OCI-LY1 (cell line): ENCODE results near the gene RBKS.

ENCODE experiments used
- H2AFZ ChIP-seq: fragments of 200-600 bp; sonication (generic), shearing (Covaris generic); 2 replicates; pipeline ENCODE4 v1.6.0; 2014; ENCODE audit warnings: antibody characterized with exemption, mild to moderate bottlenecking, low read length
- H3F3A ChIP-seq: fragments of 200-600 bp; sonication (generic), shearing (Covaris generic); 2 replicates; pipeline ENCODE4 v1.6.0; 2014; ENCODE audit warnings: mild to moderate bottlenecking, antibody characterized with exemption, low read length, moderate library complexity; ENCODE audit not compliant: insufficient read depth
- H3K27ac ChIP-seq: fragments of 200-600 bp; sonication (generic); 2 replicates; pipeline ENCODE4 v1.5.1; 2014; ENCODE audit warnings: low read length, mixed run types, mild to moderate bottlenecking, low read depth; ENCODE audit not compliant: poor library complexity, severe bottlenecking
- H3K27me3 ChIP-seq: fragments of 200-600 bp; sonication (generic); 2 replicates; pipeline ENCODE4 v1.6.0; 2014; ENCODE audit warnings: antibody characterized with exemption, mild to moderate bottlenecking, low read length, moderate library complexity; ENCODE audit not compliant: insufficient read depth
- H3K36me3 ChIP-seq: fragments of 200-600 bp; sonication (generic); 2 replicates; pipeline ENCODE4 v1.6.1; 2014; ENCODE audit warnings: mild to moderate bottlenecking, antibody characterized with exemption, low read length, moderate library complexity, mixed read lengths; ENCODE audit not compliant: insufficient read depth
- H3K4me1 ChIP-seq: fragments of 200-600 bp; sonication (generic); 2 replicates; pipeline ENCODE4 v1.5.1; 2014; ENCODE audit warnings: mild to moderate bottlenecking, low read length, moderate library complexity; ENCODE audit not compliant: insufficient read depth, severe bottlenecking
- H3K4me2 ChIP-seq: fragments of 200-600 bp; sonication (generic), shearing (Covaris generic); 2 replicates; pipeline ENCODE4 v1.6.1; 2014; ENCODE audit warnings: low read length
- H3K4me3 ChIP-seq: fragments of 200-600 bp; sonication (generic); 2 replicates; pipeline ENCODE4 v1.5.1; 2014; ENCODE audit warnings: low read length, low read depth, mild to moderate bottlenecking, mixed read lengths; ENCODE audit not compliant: poor library complexity, severe bottlenecking
- H3K79me2 ChIP-seq: fragments of 200-600 bp; shearing (Covaris generic); 2 replicates; pipeline ENCODE4 v1.6.1; 2016; ENCODE audit warnings: mixed run types, low read length, mixed read lengths; ENCODE audit not compliant: insufficient read depth
- H3K9ac ChIP-seq: fragments of 200-600 bp; sonication (generic), shearing (Covaris generic); 2 replicates; pipeline ENCODE4 v1.6.1; 2014; ENCODE audit warnings: mild to moderate bottlenecking, low read length, mixed read lengths
- H3K9me2 ChIP-seq: fragments of 200-600 bp; sonication (generic), shearing (Covaris generic); 2 replicates; pipeline ENCODE4 v1.6.1; 2014; ENCODE audit warnings: low read depth, mild to moderate bottlenecking, low read length, mixed read lengths
- H3K9me3 ChIP-seq: fragments of 200-600 bp; shearing (Covaris generic); 2 replicates; pipeline ENCODE4 v1.6.1; 2014; ENCODE audit warnings: low read length, mixed read lengths
- H4K20me1 ChIP-seq: fragments of 200-600 bp; sonication (generic), shearing (Covaris generic); 2 replicates; pipeline ENCODE4 v1.6.0; 2016; ENCODE audit warnings: mild to moderate bottlenecking, low read length; ENCODE audit not compliant: insufficient read depth
- EZH2 ChIP-seq: fragments of 200-600 bp; sonication (generic), shearing (Covaris generic); IDR thresholded peaks from 2 replicates; pipeline ENCODE4 v1.8.0; 2017; ENCODE audit warnings: borderline replicate concordance, mixed run types, mild to moderate bottlenecking, antibody characterized with exemption, low read length, moderate library complexity, mixed read lengths
- TF ChIP-seq, protein P1 (sequence below): fragments of 200-600 bp; sonication (generic), shearing (Covaris generic); IDR thresholded peaks from 2 replicates; pipeline ENCODE4 v1.5.1; 2017; ENCODE audit warnings: mild to moderate bottlenecking, antibody characterized with exemption, low read length, moderate library complexity, mixed read lengths

RBKS gene

DNA sequence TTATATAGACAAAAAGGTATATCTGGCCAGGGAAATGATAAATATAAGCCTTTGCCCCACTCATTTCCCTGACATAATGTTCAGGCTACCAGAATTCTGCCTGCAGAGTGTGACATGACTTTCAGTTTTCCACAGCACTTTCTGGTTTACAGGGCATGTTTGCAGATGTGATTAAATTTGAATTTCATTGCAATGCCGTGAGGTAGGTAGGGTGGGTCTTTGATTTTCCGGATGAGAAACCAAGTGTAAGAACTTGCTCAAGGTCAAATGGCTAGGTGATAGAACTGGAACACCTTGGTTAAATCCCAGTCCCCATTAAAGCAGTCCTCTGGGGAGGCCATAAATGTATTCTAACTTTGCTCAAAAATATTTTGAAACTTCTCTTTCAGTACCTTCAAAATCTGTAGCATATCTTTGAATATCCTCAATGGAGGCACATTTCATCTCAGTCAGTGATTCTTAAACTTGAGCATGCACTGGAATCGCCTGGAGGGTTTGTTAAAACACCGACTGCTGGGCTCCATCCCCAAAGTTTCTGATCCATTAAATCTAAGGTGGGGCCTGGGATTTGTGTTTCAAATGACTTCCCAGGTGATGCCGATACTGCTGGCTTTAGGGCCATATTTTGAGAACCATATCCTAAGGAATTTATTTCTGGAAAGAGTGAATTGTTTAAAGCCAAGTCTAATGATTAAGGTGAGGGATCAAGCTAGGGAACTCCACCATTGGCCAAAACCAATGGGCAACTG lies 83.7 kb downstream of the RBKS start:
- Histone ChIP-seq H3K4me3 (no peak overlapping the region), H3K36me3 (no peaks in the 10 kb centered on the region), H3K9me2 (no peaks in the 10 kb centered on the region), H3K9ac (no peak overlapping the region), H2AFZ (no peak overlapping the region), H4K20me1 (no peaks in the 10 kb centered on the region), H3K27ac (no peak overlapping the region), H3K79me2 (no peaks in the 10 kb centered on the region), H3K9me3 (no peaks in the 10 kb centered on the region), H3K4me2 (no peak overlapping the region), H3F3A (no peaks in the 10 kb centered on the region), H3K27me3 (no peaks in the 10 kb centered on the region), H3K4me1 (no peaks in the 10 kb centered on the region)
- TF ChIP-seq, protein P1, sequence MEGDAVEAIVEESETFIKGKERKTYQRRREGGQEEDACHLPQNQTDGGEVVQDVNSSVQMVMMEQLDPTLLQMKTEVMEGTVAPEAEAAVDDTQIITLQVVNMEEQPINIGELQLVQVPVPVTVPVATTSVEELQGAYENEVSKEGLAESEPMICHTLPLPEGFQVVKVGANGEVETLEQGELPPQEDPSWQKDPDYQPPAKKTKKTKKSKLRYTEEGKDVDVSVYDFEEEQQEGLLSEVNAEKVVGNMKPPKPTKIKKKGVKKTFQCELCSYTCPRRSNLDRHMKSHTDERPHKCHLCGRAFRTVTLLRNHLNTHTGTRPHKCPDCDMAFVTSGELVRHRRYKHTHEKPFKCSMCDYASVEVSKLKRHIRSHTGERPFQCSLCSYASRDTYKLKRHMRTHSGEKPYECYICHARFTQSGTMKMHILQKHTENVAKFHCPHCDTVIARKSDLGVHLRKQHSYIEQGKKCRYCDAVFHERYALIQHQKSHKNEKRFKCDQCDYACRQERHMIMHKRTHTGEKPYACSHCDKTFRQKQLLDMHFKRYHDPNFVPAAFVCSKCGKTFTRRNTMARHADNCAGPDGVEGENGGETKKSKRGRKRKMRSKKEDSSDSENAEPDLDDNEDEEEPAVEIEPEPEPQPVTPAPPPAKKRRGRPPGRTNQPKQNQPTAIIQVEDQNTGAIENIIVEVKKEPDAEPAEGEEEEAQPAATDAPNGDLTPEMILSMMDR, result no peak
- TF ChIP-seq EZH2, result no peak

DNA sequence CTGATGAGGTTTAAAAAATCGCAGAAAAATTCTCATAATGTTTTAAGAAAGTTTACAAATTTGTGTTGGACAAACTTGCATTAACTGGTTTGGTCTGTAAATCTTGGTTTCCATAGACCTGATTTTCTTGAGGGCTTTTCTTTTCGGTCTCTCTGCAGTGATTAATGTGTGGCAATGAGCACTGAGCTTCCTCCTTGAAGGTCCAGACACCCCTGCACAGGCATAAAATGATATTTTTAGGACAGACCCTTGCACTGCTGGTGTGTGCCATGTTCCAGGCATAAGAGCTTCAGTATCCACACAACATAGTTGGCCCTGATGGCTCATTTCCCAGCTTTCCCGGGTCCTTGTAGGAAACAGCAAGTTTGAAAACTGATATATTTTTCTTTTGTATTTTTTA lies 85.0 kb downstream of the RBKS start:
- Histone ChIP-seq H3K4me1 (no peaks in the 10 kb centered on the region), H3K9ac (no peak overlapping the region), H3K36me3 (no peaks in the 10 kb centered on the region), H4K20me1 (no peaks in the 10 kb centered on the region), H3K27me3 (no peaks in the 10 kb centered on the region), H3K79me2 (no peaks in the 10 kb centered on the region), H3K4me3 (no peak overlapping the region), H3K27ac (no peak overlapping the region), H3K9me2 (no peaks in the 10 kb centered on the region), H3K9me3 (no peaks in the 10 kb centered on the region), H3F3A (no peaks in the 10 kb centered on the region), H2AFZ (no peak overlapping the region), H3K4me2 (no peak overlapping the region)
- TF ChIP-seq EZH2, result no peak
- TF ChIP-seq, protein P1, result no peak

DNA sequence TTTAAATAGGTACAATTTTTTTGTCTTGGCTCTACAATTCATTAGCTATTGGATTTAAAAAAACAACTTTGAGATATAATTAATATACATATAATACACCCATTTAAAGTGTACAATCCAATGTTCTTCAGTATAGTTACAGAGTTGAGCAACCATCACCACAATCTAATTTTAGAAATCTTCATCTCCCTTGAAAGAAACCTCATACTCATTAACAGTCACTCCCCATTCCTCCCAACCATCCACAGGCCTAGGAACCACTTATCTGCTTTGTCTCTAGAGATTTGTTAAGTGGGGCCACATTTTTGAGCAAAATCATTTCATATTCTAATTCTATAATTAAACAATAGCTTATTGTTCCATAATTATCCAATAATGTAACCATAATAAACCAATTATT lies 86.0 kb downstream of the RBKS start:
- no peaks in the 10 kb centered on the region for H3K4me1 ChIP-seq
- no peak overlapping the region for H2AFZ ChIP-seq
- H3K9me2 ChIP-seq, result no peaks in the 10 kb centered on the region
- H3K9me3 ChIP-seq, result no peaks in the 10 kb centered on the region
- H3F3A ChIP-seq, result no peaks in the 10 kb centered on the region
- H3K4me2 ChIP-seq, result no peak overlapping the region
- no peaks in the 10 kb centered on the region for H3K79me2 ChIP-seq
- no peaks in the 10 kb centered on the region for H3K27me3 ChIP-seq
- H3K36me3 ChIP-seq, result no peaks in the 10 kb centered on the region
- no peak overlapping the region for H3K9ac ChIP-seq
- no peak overlapping the region for H3K4me3 ChIP-seq
- H3K27ac ChIP-seq, result no peak overlapping the region
- TF ChIP-seq EZH2, result no peak
- TF ChIP-seq, protein P1, result no peak
- no peaks in the 10 kb centered on the region for H4K20me1 ChIP-seq
